ENCODE measurements around the gene GTF3C4.

Gene GTF3C4

GRCh38 chr9:132731230-132731629 lies 61.0 kb downstream of the GTF3C4 start:
- DNase-seq (ENCODE audit: low read depth in 2 of 2), result no peak

- no peak for DNase-seq (ENCODE audit: low read depth in 2 of 2)
Measured at GRCh38 chr9:132732326-132733259, 62.3 kb downstream of the GTF3C4 start.

GRCh38 chr9:132733260-132733815 lies 63.1 kb downstream of the GTF3C4 start:
- DNase-seq (ENCODE audit: low read depth in 2 of 2), result no peak

GRCh38 chr9:132739710-132740310 lies 69.5 kb downstream of the GTF3C4 start:
- DNase-seq (ENCODE audit: low read depth in 2 of 2), result no peak

- no peak for DNase-seq (ENCODE audit: low read depth in 2 of 2)
Measured at GRCh38 chr9:132740526-132741309, 70.5 kb downstream of the GTF3C4 start.

- no peak for DNase-seq (ENCODE audit: low read depth in 2 of 2)
Measured at GRCh38 chr9:132742821-132743311, 72.6 kb downstream of the GTF3C4 start.

GRCh38 chr9:132743931-132744479 lies 73.7 kb downstream of the GTF3C4 start:
- DNase-seq (ENCODE audit: low read depth in 2 of 2), result no peak
